Left lung (tissue), 10 donors: ENCODE results near the gene SEMA6D. TPM values are rescaled to one million over a fixed set of nuclear protein-coding genes. Genes with fewer than 3 reads are reported as not detected.

ENCODE experiments used
- ATAC-seq: fragments of 200-7000 bp; cut with Tn5 transposase; one replicate; pipeline ENCODE4 v1.9.1; 2020; ENCODE audit warnings: moderate library complexity
- DNase-seq, 4 donors: peaks; one replicate each; pipeline ENCODE4 v3.0.0-alpha.2; 2013 to 2020
- H3K27ac ChIP-seq, 2 donors: fragments of 200-600 bp; sonication (generic) in 1 of 2; one replicate each; pipeline versions ENCODE4 v1.5.0 to v1.8.0; 2020 to 2021
- H3K27me3 ChIP-seq, 2 donors: fragments of 200-600 bp; sonication (generic) in 1 of 2; one replicate each; pipeline versions ENCODE4 v1.5.0 to v1.8.0; 2020 to 2021
- H3K36me3 ChIP-seq, 2 donors: fragments of 200-600 bp; sonication (generic) in 1 of 2; one replicate each; pipeline versions ENCODE4 v1.5.0 to v1.8.0; 2020 to 2021
- H3K4me1 ChIP-seq, 2 donors: fragments of 200-600 bp; one replicate each; pipeline ENCODE4 v1.8.0; 2021
- H3K4me3 ChIP-seq, 2 donors: fragments of 200-600 bp; sonication (generic) in 1 of 2; one replicate each; pipeline versions ENCODE4 v1.5.0 to v1.8.0; 2020 to 2021; ENCODE audit warnings: mild to moderate bottlenecking in 1 of 2
- H3K9me3 ChIP-seq, 2 donors: fragments of 200-600 bp; sonication (generic) in 1 of 2; one replicate each; pipeline versions ENCODE4 v1.5.0 to v1.8.0; 2020 to 2021
- CTCF ChIP-seq, 2 donors: fragments of 200-600 bp; sonication (generic) in 1 of 2; IDR thresholded peaks; one replicate each; pipeline versions ENCODE4 v1.5.0 to v1.8.0; 2021; ENCODE audit warnings: antibody characterized with exemption in 2 of 2
- intact Hi-C, 2 donors: fragments of 100-400 bp; cut with DNase I; formaldehyde crosslinking; loops; one replicate each; pipeline versions ENCODE4 v1.11.2 to v1.14.2; 2022
- polyA plus RNA-seq, 6 donors: library from polyadenylated mRNA; unstranded; fragments of 120-200 nt; gene quantifications; one replicate each; pipeline ENCODE4 v1.2.1, GENCODE V29; 2013; ENCODE audit not compliant: insufficient read length in 6 of 6
- total RNA-seq, 2 donors: library from RNA; stranded (reverse); fragmentation: NEBNext Ultra II Directional; extraction: Animal tissue kit (Norgen Biotek cat#: 25700); gene quantifications; one replicate each; pipeline ENCODE4 v1.2.1, GENCODE V29; 2021
- donor health status: DM: no; HTN: yes; CAD: no.
- donor health status: DM: no; HTN: no; CAD: no.

Gene SEMA6D
- total and polyA plus RNA-seq, 8 donors, result 5.9 to 48.2 (median 39.6) TPM

- ATAC-seq, result no peak
- DNase-seq, result no peak
- no peaks in the 10 kb centered on the region for H3K4me1 ChIP-seq
- H3K9me3 ChIP-seq, result no peaks in the 10 kb centered on the region
- H3K36me3 ChIP-seq, result no peaks in the 10 kb centered on the region
- TF ChIP-seq CTCF (IDR thresholded peaks at IDR 0.05), result no peak
- intact Hi-C loops, result no loop called here
- no peaks in the 10 kb centered on the region for H3K27me3 ChIP-seq
- H3K4me3 ChIP-seq, result no peak overlapping the region
- no peak overlapping the region for H3K27ac ChIP-seq
These were observed 51.9 kb downstream of the SEMA6D start for GRCh38 chr15:47769166-47769565.

DNA sequence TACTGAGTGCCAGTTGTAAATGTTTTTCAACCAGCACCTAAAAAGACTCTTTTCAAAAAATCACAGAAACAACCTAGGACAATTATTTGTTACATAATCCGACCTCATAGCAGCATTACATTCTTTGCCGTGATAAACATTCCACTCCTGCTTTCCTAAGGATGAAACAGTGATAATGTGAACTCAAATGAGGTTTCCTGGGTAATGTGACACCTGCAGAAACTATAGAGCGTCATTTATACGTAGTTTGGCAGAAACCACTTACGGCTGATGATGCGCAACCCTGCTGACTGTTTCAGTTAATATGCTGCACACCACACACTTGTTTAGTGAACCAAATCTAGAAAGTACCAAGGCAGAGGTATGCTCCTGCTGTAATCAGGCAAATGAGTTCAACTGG lies 55.8 kb downstream of the SEMA6D start:
- Histone ChIP-seq H3K27me3 (no peaks in the 10 kb centered on the region), H3K36me3 (no peaks in the 10 kb centered on the region), H3K4me3 (no peak overlapping the region), H3K4me1 (no peaks in the 10 kb centered on the region), H3K27ac (no peak overlapping the region), H3K9me3 (no peaks in the 10 kb centered on the region)
- TF ChIP-seq CTCF (IDR thresholded peaks at IDR 0.05), result no peak
- DNase-seq, result no peak
- ATAC-seq, result no peak
- intact Hi-C loops, result no loop called here

GRCh38 chr15:47778263-47778770 lies 61.0 kb downstream of the SEMA6D start:
- Histone ChIP-seq H3K36me3 (no peaks in the 10 kb centered on the region), H3K9me3 (no peaks in the 10 kb centered on the region), H3K4me3 (no peak overlapping the region), H3K4me1 (no peaks in the 10 kb centered on the region), H3K27ac (no peak overlapping the region), H3K27me3 (no peaks in the 10 kb centered on the region)
- no peak for ATAC-seq
- intact Hi-C loops, result no loop called here
- no peak for DNase-seq
- TF ChIP-seq CTCF (IDR thresholded peaks at IDR 0.05), result no peak

DNA sequence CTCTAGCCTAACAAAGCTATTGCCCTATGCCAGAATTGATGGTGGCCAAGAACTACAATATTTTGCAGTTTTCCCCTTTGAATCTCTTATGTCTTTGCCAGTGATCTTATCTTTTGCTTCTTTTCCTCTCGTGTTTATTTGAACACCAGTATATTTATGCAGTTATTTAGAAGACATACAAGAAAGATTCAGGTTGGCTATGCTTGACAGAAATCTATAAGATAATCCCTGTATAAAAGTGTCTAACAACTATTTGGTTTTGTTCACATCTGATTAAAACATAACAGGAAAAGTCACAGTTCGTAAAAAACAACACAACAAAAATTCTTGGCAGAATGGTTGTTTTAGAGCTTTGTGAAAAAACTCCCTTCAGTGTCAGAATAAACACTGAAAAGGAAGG lies 63.7 kb downstream of the SEMA6D start:
- no peak for TF ChIP-seq CTCF (IDR thresholded peaks at IDR 0.05)
- Histone ChIP-seq H3K36me3 (no peaks in the 10 kb centered on the region), H3K4me1 (no peaks in the 10 kb centered on the region), H3K27ac (no peak overlapping the region), H3K27me3 (no peaks in the 10 kb centered on the region), H3K9me3 (no peaks in the 10 kb centered on the region), H3K4me3 (no peak overlapping the region)
- ATAC-seq, result no peak
- intact Hi-C loops, result no loop called here
- DNase-seq, result no peak

DNA sequence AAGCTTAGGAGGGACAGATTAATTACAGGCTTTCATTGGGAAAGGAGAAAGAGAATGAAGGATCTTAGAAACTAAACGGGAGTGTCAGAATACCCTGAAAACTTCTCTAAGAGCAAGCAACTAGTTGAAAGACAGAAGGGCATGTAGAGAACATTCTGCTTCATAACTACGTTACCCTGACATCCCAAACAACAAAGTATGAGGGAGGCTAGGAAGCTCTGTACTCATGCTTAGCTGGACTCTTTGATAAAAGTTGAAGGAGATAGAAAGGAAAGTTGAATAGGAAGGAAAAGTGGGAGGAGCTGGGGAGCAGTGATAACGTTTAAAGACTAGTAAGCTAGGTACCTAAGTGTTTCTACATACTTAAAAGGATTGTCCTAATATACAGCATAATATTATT lies 64.2 kb downstream of the SEMA6D start:
- H3K4me3 ChIP-seq, result no peak overlapping the region
- DNase-seq (no peak), ATAC-seq (no peak)
- no peak for TF ChIP-seq CTCF (IDR thresholded peaks at IDR 0.05)
- H3K27ac ChIP-seq, result no peak overlapping the region
- H3K27me3 ChIP-seq, result no peaks in the 10 kb centered on the region
- intact Hi-C loops, result no loop called here
- H3K9me3 ChIP-seq, result no peaks in the 10 kb centered on the region
- no peaks in the 10 kb centered on the region for H3K36me3 ChIP-seq
- no peaks in the 10 kb centered on the region for H3K4me1 ChIP-seq
